ENCODE data around the gene ARID3A.
A peak's percentile ranks its signal among the peaks of the same experiment; 100 is the strongest.

Gene ARID3A

DNA sequence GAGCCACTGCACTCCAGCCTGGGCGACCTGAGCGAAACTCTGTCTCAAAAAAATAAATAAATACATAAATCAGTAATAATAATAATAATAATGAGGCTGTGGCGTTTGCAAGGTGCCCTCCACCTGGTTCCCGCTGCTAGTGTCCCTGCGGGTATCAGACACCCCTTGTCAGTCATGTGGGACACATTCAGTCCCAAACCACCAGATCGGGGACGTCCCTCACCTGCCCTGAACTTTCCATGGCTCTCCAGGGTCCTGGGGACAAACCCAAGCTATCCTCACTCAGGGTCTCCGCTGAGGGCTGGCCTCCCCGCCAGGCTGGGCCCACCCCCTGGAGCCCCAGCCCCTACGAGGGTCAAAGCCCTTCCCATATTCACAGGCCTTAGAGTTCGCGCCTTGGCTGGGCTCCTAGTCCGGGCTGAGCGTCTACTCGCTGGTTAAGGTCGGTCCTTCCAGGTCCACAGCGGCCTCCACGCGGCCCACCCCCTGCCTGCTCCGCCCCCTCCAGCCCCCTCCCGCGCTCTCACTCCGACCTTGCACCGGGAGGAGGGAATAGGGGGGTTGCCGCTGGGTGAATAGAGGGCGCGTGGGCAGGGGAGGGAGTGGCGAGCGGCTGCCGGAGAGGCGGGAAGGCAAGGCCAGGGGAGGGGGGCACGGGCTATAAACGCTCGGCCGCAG is 9.1 kb upstream of the ARID3A start:
- TF ChIP-seq, protein P1, sequence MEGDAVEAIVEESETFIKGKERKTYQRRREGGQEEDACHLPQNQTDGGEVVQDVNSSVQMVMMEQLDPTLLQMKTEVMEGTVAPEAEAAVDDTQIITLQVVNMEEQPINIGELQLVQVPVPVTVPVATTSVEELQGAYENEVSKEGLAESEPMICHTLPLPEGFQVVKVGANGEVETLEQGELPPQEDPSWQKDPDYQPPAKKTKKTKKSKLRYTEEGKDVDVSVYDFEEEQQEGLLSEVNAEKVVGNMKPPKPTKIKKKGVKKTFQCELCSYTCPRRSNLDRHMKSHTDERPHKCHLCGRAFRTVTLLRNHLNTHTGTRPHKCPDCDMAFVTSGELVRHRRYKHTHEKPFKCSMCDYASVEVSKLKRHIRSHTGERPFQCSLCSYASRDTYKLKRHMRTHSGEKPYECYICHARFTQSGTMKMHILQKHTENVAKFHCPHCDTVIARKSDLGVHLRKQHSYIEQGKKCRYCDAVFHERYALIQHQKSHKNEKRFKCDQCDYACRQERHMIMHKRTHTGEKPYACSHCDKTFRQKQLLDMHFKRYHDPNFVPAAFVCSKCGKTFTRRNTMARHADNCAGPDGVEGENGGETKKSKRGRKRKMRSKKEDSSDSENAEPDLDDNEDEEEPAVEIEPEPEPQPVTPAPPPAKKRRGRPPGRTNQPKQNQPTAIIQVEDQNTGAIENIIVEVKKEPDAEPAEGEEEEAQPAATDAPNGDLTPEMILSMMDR (IDR thresholded peaks at IDR 0.05; ENCODE audit: control insufficient read depth, insufficient read depth, low read depth, low read length, missing control alignments) = no peak
- H3K4me3 ChIP-seq (ENCODE audit: control insufficient read depth, low read depth, low read length) = no peak overlapping the region
- no peak for DNase-seq (ENCODE audit: low read depth)

DNA sequence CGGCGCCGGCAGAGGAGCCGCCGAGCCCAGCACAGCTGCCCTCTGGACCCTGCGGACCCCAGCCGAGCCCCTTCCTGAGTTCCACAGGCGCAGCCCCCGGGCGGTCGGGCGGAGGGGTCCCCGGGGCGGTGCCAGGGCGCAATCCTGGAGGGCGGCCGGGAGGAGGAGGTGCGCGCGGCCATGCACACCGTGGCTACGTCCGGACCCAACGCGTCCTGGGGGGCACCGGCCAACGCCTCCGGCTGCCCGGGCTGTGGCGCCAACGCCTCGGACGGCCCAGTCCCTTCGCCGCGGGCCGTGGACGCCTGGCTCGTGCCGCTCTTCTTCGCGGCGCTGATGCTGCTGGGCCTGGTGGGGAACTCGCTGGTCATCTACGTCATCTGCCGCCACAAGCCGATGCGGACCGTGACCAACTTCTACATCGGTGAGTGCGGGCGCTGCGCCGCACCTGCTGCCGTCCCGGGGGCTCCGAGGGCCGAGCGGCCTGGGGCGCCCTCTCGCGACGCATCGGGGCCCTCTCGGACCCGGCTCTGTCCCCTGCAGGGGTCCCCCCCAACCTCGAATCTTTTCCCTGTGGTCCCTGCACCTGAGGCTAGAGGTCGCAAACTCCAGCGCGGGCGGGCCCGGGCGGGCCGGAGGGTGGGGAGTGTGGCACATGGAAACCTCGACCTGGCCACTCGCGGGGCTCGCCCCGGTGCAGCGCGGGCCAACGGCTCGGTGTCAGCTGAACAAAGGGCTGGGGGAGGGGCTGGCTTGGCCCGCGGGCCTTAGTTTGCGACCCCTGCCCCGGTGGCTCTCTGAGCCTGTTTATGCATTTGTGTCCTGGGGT is 8.3 kb upstream of the ARID3A start, which contains the start of gene KISS1R:
Gene KISS1R (plus strand): TSS at position 11 of the 829 bp plus-strand sequence. CDS start 170 bp downstream, at position 181.
- no peak within 1 kb of the TSS for H3K4me3 ChIP-seq (ENCODE audit: control insufficient read depth, low read depth, low read length)
- no peak for DNase-seq (ENCODE audit: low read depth)
- TF ChIP-seq, protein P1 (IDR thresholded peaks at IDR 0.05; ENCODE audit: control insufficient read depth, insufficient read depth, low read depth, low read length, missing control alignments) = peak; percentile 39

DNA sequence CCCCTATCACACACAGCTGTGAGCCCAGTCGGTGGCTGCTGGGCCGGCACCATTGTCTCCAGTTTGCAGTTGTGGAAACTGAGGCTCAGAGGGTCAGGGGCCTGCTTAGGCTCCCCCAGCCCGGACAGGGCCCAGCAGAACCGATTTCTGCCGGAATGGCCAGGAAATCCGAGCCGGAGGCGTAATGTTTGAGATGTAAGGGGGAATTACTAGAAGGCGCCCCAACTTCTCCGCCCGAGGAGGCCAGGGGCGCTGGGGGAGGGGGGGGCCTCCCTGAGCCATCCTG is 7.7 kb upstream of the ARID3A start:
- TF ChIP-seq, protein P1 (IDR thresholded peaks at IDR 0.05; ENCODE audit: control insufficient read depth, insufficient read depth, low read depth, low read length, missing control alignments) = no peak
- H3K4me3 ChIP-seq (ENCODE audit: control insufficient read depth, low read depth, low read length) = no peak overlapping the region
- DNase-seq (ENCODE audit: low read depth) = no peak

DNA sequence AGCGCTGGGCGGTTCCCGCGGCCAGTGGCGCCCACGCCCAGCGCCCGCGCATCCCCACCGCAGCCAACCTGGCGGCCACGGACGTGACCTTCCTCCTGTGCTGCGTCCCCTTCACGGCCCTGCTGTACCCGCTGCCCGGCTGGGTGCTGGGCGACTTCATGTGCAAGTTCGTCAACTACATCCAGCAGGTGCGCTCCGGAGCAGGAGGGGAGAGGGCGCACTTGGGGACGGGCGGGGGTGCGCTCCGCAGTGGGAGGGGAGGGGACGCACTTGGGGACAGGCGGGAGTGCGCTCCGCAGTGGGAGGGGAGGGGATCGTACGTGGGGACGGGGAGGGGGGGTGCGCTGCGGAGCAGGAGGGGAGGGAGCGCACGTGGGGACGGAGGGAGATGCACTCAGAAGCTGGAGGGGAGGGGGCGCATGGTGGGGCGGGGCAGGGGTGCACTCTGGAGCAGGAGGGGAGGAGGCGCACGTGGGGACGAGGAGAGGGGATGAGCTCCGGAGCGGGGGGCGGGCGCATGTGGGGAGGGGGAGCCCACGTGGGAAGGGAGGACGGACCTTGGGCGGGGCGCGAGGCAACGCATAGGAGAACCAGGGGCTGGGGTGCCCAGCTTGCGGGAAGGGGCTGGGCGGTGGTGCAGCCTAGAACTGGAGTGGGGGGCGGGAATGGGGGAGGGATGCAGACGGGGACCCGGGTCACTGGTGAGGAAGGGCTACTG is 7.2 kb upstream of the ARID3A start:
- no peak overlapping the region for H3K4me3 ChIP-seq (ENCODE audit: control insufficient read depth, low read depth, low read length)
- TF ChIP-seq, protein P1 (IDR thresholded peaks at IDR 0.05; ENCODE audit: control insufficient read depth, insufficient read depth, low read depth, low read length, missing control alignments) = no peak
- no peak for DNase-seq (ENCODE audit: low read depth)

DNA sequence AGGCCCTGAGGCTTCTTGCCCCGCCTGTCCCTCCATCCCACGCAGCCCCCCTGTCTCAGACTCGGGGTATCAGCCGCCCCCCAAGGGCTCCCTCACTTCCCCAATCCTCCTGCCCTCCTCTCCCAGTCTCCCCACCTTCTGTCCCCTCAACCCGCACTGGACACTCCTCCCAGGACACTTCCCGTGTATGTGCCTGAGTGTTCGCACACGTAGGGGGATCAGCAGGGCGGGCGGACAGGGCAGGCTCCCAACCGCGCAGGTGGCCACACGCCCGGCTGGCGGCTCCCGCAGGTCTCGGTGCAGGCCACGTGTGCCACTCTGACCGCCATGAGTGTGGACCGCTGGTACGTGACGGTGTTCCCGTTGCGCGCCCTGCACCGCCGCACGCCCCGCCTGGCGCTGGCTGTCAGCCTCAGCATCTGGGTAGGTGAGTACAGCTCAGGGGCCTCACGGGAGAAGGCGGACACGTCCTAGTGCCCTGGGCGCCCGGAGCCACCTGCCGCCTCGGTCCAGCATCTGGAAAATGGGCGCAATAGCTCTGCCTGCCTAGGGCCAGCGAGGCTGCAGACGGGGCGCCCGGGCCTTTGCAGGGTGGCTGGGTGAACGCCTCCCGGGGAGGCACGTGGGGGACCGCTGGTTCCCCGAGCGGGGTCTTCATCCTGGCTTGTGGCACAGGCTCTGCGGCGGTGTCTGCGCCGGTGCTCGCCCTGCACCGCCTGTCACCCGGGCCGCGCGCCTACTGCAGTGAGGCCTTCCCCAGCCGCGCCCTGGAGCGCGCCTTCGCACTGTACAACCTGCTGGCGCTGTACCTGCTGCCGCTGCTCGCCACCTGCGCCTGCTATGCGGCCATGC is 6.4 kb upstream of the ARID3A start:
- no peak overlapping the region for H3K4me3 ChIP-seq (ENCODE audit: control insufficient read depth, low read depth, low read length)
- TF ChIP-seq, protein P1 (IDR thresholded peaks at IDR 0.05; ENCODE audit: control insufficient read depth, insufficient read depth, low read depth, low read length, missing control alignments) = no peak
- no peak for DNase-seq (ENCODE audit: low read depth)

All from AG09309 (cell line).